UCSD-AML1 (cell line): ENCODE data around the gene MRPL12.
"Not testable (repeated sequence)": the region's sequence is repeated elsewhere in the genome, so short reads cannot be mapped to it uniquely, and the experiment has no call there.

Experiments
- DNase-seq: peaks from one replicate; lab custom pipeline; 2025; ENCODE audit not compliant: unreplicated experiment; lab: John Stamatoyannopoulos, UW

Gene MRPL12

GRCh38 chr17:81702934-81703746, at the start of gene MRPL12:
MRPL12 (plus strand) TSS chr17:81703367; CDS start chr17:81703502, 135 bp downstream.
- DNase-seq = peak; percentile 92

GRCh38 chr17:81655378-81656117, 47.6 kb upstream of the MRPL12 start:
- DNase-seq = no peak

GRCh38 chr17:81656118-81656743, 46.9 kb upstream of the MRPL12 start, which contains the start of gene PDE6G:
PDE6G (minus strand) TSS chr17:81656542; CDS start chr17:81653305, 3,237 bp downstream.
- DNase-seq = no peak

- DNase-seq = no peak
These were observed 46.3 kb upstream of the MRPL12 start for GRCh38 chr17:81656835-81657234.

GRCh38 chr17:81659038-81659437, 44.1 kb upstream of the MRPL12 start:
- DNase-seq = no peak

- DNase-seq = no peak
These were observed 42.7 kb upstream of the MRPL12 start for GRCh38 chr17:81660441-81660840.

- no peak for DNase-seq
These were observed 41.2 kb upstream of the MRPL12 start for GRCh38 chr17:81662002-81662401.

- DNase-seq = no peak
These were observed 39.1 kb upstream of the MRPL12 start for GRCh38 chr17:81664051-81664470.

- DNase-seq = peak; percentile 49
These were observed 37.7 kb upstream of the MRPL12 start for GRCh38 chr17:81665205-81666091.

GRCh38 chr17:81666092-81666341, 37.1 kb upstream of the MRPL12 start:
- no peak for DNase-seq

GRCh38 chr17:81666342-81667191, 36.6 kb upstream of the MRPL12 start, which contains the start of the genes CCDC137 and OXLD1:
CCDC137 (plus strand) TSS chr17:81666737; CDS start chr17:81666767, 30 bp downstream.
OXLD1 (minus strand) TSS chr17:81666605; CDS start chr17:81666577, 28 bp downstream.
- DNase-seq = peak; percentile 94

- DNase-seq = peak; percentile 34
These were observed 35.4 kb upstream of the MRPL12 start for GRCh38 chr17:81667754-81668153.

GRCh38 chr17:81672504-81672903, 30.7 kb upstream of the MRPL12 start:
- no peak for DNase-seq

- DNase-seq = no peak
These were observed 30.2 kb upstream of the MRPL12 start for GRCh38 chr17:81672954-81673353.

GRCh38 chr17:81673561-81674258, 29.5 kb upstream of the MRPL12 start:
- DNase-seq = no peak

- not testable (repeated sequence) for DNase-seq
These were observed 27.5 kb upstream of the MRPL12 start for GRCh38 chr17:81675515-81676221.

GRCh38 chr17:81676906-81677305, 26.3 kb upstream of the MRPL12 start:
- DNase-seq = no peak

GRCh38 chr17:81680150-81680549, 23.0 kb upstream of the MRPL12 start:
- no peak for DNase-seq

GRCh38 chr17:81681672-81682071, 21.5 kb upstream of the MRPL12 start:
- DNase-seq = no peak
